HCT116 (cell line): Measurements from ENCODE around the gene PPP1R15A. TPM values are rescaled to one million over a fixed set of nuclear protein-coding genes. Genes with fewer than 3 reads are reported as not detected.
"Not testable (repeated sequence)": the region's sequence is repeated elsewhere in the genome, so short reads cannot be mapped to it uniquely, and the experiment has no call there.

Experiments
- ATAC-seq: fragments of 200-7000 bp; cut with Tn5 transposase; 2 replicates; pipeline ENCODE4 v1.9.1; 2020; ENCODE audit warnings: mild to moderate bottlenecking, moderate library complexity
- BruUV-seq: library from RNA; stranded (reverse); fragments of 400-500 nt; replicated peaks from 2 replicates; lab custom pipeline; 2021; lab: Mats Ljungman, UMichigan
- CTCF ChIA-PET: fragments of 300-600 bp; sonication (Branson Sonifier 250); formaldehyde crosslinking; loops from one replicate; lab custom pipeline; 2021; ENCODE audit warnings: antibody characterized with exemption; lab: Charles Lee
- POLR2A ChIA-PET: fragments of 300-600, 350-600 bp; sonication (Branson Sonifier 250); formaldehyde crosslinking; loops from one replicate; lab custom pipeline; 2021; ENCODE audit warnings: antibody characterized with exemption; lab: Charles Lee
- RAD21 ChIA-PET, 2 experiments: fragments of 300-600 bp; sonication (Branson Sonifier 250); formaldehyde crosslinking; loops; one replicate each; lab custom pipeline; 2023; ENCODE audit warnings: low total read pairs in 2 of 2; ENCODE audit not compliant: uncharacterized antibody in 2 of 2, unreplicated experiment in 2 of 2, low non-redundant PET in 1 of 2; lab: Charles Lee
- DNase-seq: peaks from one replicate; pipeline ENCODE4 v3.0.0-alpha.2; 2010; ENCODE audit warnings: low read depth, low spot score
- H2AFZ ChIP-seq: fragments of 200-600 bp; shearing (Covaris generic), sonication (generic); 2 replicates; pipeline ENCODE4 v1.6.1; 2017; ENCODE audit warnings: low read depth, mixed run types, mixed read lengths, antibody characterized with exemption, low read length; ENCODE audit not compliant: poor library complexity, severe bottlenecking
- H3K27ac ChIP-seq: 2 replicates; pipeline ENCODE4 v1.5.1; 2012; ENCODE audit warnings: low read depth, low read length
- H3K27me3 ChIP-seq: fragments of 200-600 bp; sonication (generic); 2 replicates; pipeline ENCODE4 v1.6.1; 2016; ENCODE audit warnings: mixed run types, low read length, mixed read lengths; ENCODE audit not compliant: insufficient read depth
- H3K36me3 ChIP-seq, 2 experiments: fragments of 200-500 bp in 1 of 2; fragments of 200-600 bp in 1 of 2; sonication (Bioruptor generic) in 1 of 2; sonication (generic) in 1 of 2; 2 replicates each; pipeline versions ENCODE4 v1.5.1 to v1.6.1; 2014 to 2016; ENCODE audit warnings: low read length in 2 of 2, inconsistent platforms in 1 of 2, mixed read lengths in 1 of 2, mixed run types in 1 of 2; ENCODE audit not compliant: insufficient read depth in 2 of 2, control insufficient read depth in 1 of 2
- H3K4me1 ChIP-seq, 2 experiments: fragments of 200-600 bp in 1 of 2; sonication (generic) in 1 of 2; 2 replicates each; pipeline versions ENCODE4 v1.5.1 to v1.6.1; 2012 to 2017; ENCODE audit warnings: low read length in 2 of 2, inconsistent platforms in 1 of 2, mild to moderate bottlenecking in 1 of 2, mixed read lengths in 1 of 2, mixed run types in 1 of 2, moderate library complexity in 1 of 2; ENCODE audit not compliant: insufficient read depth in 2 of 2, control insufficient read depth in 1 of 2
- H3K4me2 ChIP-seq: fragments of 200-600 bp; sonication (generic); 2 replicates; pipeline ENCODE4 v1.6.1; 2017; ENCODE audit warnings: mixed run types, low read length, mixed read lengths
- H3K4me3 ChIP-seq, 2 experiments: fragments of 200-600 bp in 1 of 2; sonication (generic) in 1 of 2; replicated peaks in 1 of 2; 2 replicates each; pipeline ENCODE4 v1.5.1; 2011 to 2016; ENCODE audit warnings: low read length in 2 of 2, control low read depth in 1 of 2, low read depth in 1 of 2, mild to moderate bottlenecking in 1 of 2, mixed read lengths in 1 of 2, mixed run types in 1 of 2
- H3K79me2 ChIP-seq: fragments of 200-600 bp; sonication (generic); 2 replicates; pipeline ENCODE4 v1.6.1; 2017; ENCODE audit warnings: mild to moderate bottlenecking, mixed run types, low read length, moderate library complexity, mixed read lengths; ENCODE audit not compliant: insufficient read depth
- H3K9ac ChIP-seq: fragments of 200-600 bp; sonication (generic); 2 replicates; pipeline ENCODE4 v1.6.1; 2016; ENCODE audit warnings: low read length, mixed read lengths
- H3K9me2 ChIP-seq: fragments of 200-600 bp; sonication (generic), shearing (Covaris generic); 2 replicates; pipeline ENCODE4 v1.6.1; 2017; ENCODE audit warnings: mixed run types, mild to moderate bottlenecking, moderate library complexity; ENCODE audit not compliant: insufficient read depth
- H3K9me3 ChIP-seq, 2 experiments: fragments of 200-500 bp in 1 of 2; fragments of 200-600 bp in 1 of 2; sonication (Bioruptor generic) in 1 of 2; sonication (generic) in 1 of 2; 2 replicates each; pipeline ENCODE4 v1.6.1; 2014 to 2017; ENCODE audit warnings: low read length in 2 of 2, mixed read lengths in 2 of 2, inconsistent platforms in 1 of 2, low read depth in 1 of 2, mild to moderate bottlenecking in 1 of 2, mixed run types in 1 of 2, moderate library complexity in 1 of 2; ENCODE audit not compliant: control insufficient read depth in 1 of 2, insufficient read depth in 1 of 2
- H4K20me1 ChIP-seq: fragments of 200-600 bp; sonication (generic), shearing (Covaris generic); 2 replicates; pipeline ENCODE4 v1.6.1; 2017; ENCODE audit warnings: mixed run types, mild to moderate bottlenecking, moderate library complexity; ENCODE audit not compliant: insufficient read depth
- CBX3 ChIP-seq: IDR thresholded peaks from 2 replicates; pipeline ENCODE4 v1.6.1; 2012; ENCODE audit warnings: low read depth
- CEBPB ChIP-seq: IDR thresholded peaks from 2 replicates; pipeline ENCODE4 v1.6.1; 2012; ENCODE audit warnings: low read depth
- EGR1 ChIP-seq: IDR thresholded peaks from 2 replicates; pipeline ENCODE4 v1.6.1; 2012; ENCODE audit warnings: low read depth
- EZH2 ChIP-seq: fragments of 200-600 bp; sonication (generic); IDR thresholded peaks from 2 replicates; pipeline ENCODE4 v1.6.1; 2017; ENCODE audit warnings: antibody characterized with exemption, mixed run types
- JUND ChIP-seq: IDR thresholded peaks from 2 replicates; pipeline ENCODE4 v1.6.1; 2012
- POLR2AphosphoS5 ChIP-seq: IDR thresholded peaks from 2 replicates; pipeline ENCODE4 v1.6.1; 2011; ENCODE audit warnings: mild to moderate bottlenecking, low read depth, low read length, moderate library complexity
- SIN3A ChIP-seq: IDR thresholded peaks from 2 replicates; pipeline ENCODE4 v1.6.1; 2012; ENCODE audit warnings: low read depth
- SP1 ChIP-seq: IDR thresholded peaks from 2 replicates; pipeline ENCODE4 v1.6.1; 2012; ENCODE audit warnings: low read depth
- SRF ChIP-seq: IDR thresholded peaks from 2 replicates; pipeline ENCODE4 v1.6.1; 2012; ENCODE audit warnings: low read depth
- ZFX ChIP-seq: fragments of 450-650 bp; IDR thresholded peaks from 2 replicates; pipeline ENCODE4 v1.6.1; 2017
- ZNF274 ChIP-seq: fragments of 200-500 bp; sonication (Bioruptor generic); IDR thresholded peaks from 2 replicates; pipeline ENCODE4 v1.6.1; 2014; ENCODE audit warnings: mild to moderate bottlenecking, low read depth, low read length, inconsistent platforms
- intact Hi-C: fragments of 100-400 bp; cut with micrococcal nuclease; formaldehyde crosslinking; loops from 2 replicates; pipeline ENCODE4 v1.10.0; 2022
- total RNA-seq: library from RNA; stranded (reverse); gene quantifications from one replicate; pipeline ENCODE4 v1.2.1, GENCODE V29; 2021; ENCODE audit not compliant: unreplicated experiment
- TF ChIP-seq, protein P1 (sequence below): IDR thresholded peaks from 2 replicates; pipeline ENCODE4 v1.6.1; 2011; ENCODE audit warnings: mild to moderate bottlenecking, low read length, moderate library complexity; ENCODE audit not compliant: insufficient replicate concordance; ENCODE audit errors: extremely low read depth
- TF ChIP-seq, protein P2 (sequence below), 3 experiments: fragments of 200-600 bp in 1 of 3; sonication (generic) in 1 of 3; IDR thresholded peaks in 2 of 3; conservative IDR thresholded peaks in 1 of 3; 2 replicates each; pipeline ENCODE4 v1.5.1; 2012 to 2017; ENCODE audit warnings: low read depth in 2 of 3, low read length in 2 of 3, antibody characterized with exemption in 1 of 3, borderline replicate concordance in 1 of 3, control low read depth in 1 of 3, mild to moderate bottlenecking in 1 of 3, mixed read lengths in 1 of 3, mixed run types in 1 of 3, moderate library complexity in 1 of 3; ENCODE audit not compliant: insufficient read depth in 1 of 3
- TF ChIP-seq, protein P3 (sequence below): IDR thresholded peaks from 2 replicates; pipeline ENCODE4 v1.6.1; 2012; ENCODE audit warnings: low read depth

PPP1R15A gene
- total RNA-seq, 1 experiment from 2014 or later, result 50.3 TPM

- H3K4me2 ChIP-seq, ATAC-seq, H3K4me3 ChIP-seq, H2AFZ ChIP-seq, H3K9ac ChIP-seq, H3K79me2 ChIP-seq, H3K27me3 ChIP-seq, H3K9me2 ChIP-seq, DNase-seq, H3K36me3 ChIP-seq, BruUV-seq, H3K9me3 ChIP-seq, intact Hi-C loops, H4K20me1 ChIP-seq, RAD21 ChIA-PET, H3K4me1 ChIP-seq, H3K27ac ChIP-seq: not testable (repeated sequence)
- POLR2A ChIA-PET, result interaction anchor here (1.0 kb wide), 1 partner anchor 26 kb away, joined by 4 read pairs; the partner anchor contains the start of gene PPP1R15A
- CTCF ChIA-PET, result interaction anchor here (1.2 kb wide), 1 partner anchor 51 kb away, joined by 3 read pairs; no protein-coding TSS in a partner anchor
Measured at GRCh38 chr19:48846659-48847058, 25.6 kb upstream of the PPP1R15A start.

GRCh38 chr19:48852292-48852691 lies 19.9 kb upstream of the PPP1R15A start:
- intact Hi-C loops, result no loop called here
- Histone ChIP-seq H3K27ac (no peak overlapping the region), H3K79me2 (no peaks in the 10 kb centered on the region), H3K4me1 (peaks cover 0 to 3% of the 10 kb centered on the region in 2 experiments; a peak in 1 of 4 replicates), H2AFZ (no peak overlapping the region), H3K9me2 (no peaks in the 10 kb centered on the region), H3K9me3 (no peaks in the 10 kb centered on the region), H3K36me3 (no peaks in the 10 kb centered on the region), H4K20me1 (no peaks in the 10 kb centered on the region), H3K27me3 (no peaks in the 10 kb centered on the region), H3K4me2 (no peak overlapping the region), H3K4me3 (no peak overlapping the region), H3K9ac (no peak overlapping the region)
- no TSS peak for BruUV-seq
- no peak for DNase-seq
- POLR2A ChIA-PET, result interaction anchor here (1.5 kb wide), 1 partner anchor 20 kb away, joined by 5 read pairs; the partner anchor contains the start of gene PPP1R15A
- no peak for ATAC-seq
- RAD21 ChIA-PET, result no interaction called here
- CTCF ChIA-PET, result interaction anchor here (1.0 kb wide), 1 partner anchor 10 kb away, joined by 10 read pairs; no protein-coding TSS in a partner anchor
- no peak for TF ChIP-seq EGR1
- no peak for TF ChIP-seq SP1
- TF ChIP-seq, protein P1, sequence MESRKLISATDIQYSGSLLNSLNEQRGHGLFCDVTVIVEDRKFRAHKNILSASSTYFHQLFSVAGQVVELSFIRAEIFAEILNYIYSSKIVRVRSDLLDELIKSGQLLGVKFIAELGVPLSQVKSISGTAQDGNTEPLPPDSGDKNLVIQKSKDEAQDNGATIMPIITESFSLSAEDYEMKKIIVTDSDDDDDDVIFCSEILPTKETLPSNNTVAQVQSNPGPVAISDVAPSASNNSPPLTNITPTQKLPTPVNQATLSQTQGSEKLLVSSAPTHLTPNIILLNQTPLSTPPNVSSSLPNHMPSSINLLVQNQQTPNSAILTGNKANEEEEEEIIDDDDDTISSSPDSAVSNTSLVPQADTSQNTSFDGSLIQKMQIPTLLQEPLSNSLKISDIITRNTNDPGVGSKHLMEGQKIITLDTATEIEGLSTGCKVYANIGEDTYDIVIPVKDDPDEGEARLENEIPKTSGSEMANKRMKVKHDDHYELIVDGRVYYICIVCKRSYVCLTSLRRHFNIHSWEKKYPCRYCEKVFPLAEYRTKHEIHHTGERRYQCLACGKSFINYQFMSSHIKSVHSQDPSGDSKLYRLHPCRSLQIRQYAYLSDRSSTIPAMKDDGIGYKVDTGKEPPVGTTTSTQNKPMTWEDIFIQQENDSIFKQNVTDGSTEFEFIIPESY, result no peak
- TF ChIP-seq EZH2, result no peak
- no peak for TF ChIP-seq JUND
- no peak for TF ChIP-seq ZFX
- no peak for TF ChIP-seq CEBPB
- no peak for TF ChIP-seq ZNF274
- no peak for TF ChIP-seq SIN3A
- no peak for TF ChIP-seq CBX3
- no peak for TF ChIP-seq POLR2AphosphoS5
- TF ChIP-seq, protein P2, sequence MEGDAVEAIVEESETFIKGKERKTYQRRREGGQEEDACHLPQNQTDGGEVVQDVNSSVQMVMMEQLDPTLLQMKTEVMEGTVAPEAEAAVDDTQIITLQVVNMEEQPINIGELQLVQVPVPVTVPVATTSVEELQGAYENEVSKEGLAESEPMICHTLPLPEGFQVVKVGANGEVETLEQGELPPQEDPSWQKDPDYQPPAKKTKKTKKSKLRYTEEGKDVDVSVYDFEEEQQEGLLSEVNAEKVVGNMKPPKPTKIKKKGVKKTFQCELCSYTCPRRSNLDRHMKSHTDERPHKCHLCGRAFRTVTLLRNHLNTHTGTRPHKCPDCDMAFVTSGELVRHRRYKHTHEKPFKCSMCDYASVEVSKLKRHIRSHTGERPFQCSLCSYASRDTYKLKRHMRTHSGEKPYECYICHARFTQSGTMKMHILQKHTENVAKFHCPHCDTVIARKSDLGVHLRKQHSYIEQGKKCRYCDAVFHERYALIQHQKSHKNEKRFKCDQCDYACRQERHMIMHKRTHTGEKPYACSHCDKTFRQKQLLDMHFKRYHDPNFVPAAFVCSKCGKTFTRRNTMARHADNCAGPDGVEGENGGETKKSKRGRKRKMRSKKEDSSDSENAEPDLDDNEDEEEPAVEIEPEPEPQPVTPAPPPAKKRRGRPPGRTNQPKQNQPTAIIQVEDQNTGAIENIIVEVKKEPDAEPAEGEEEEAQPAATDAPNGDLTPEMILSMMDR (IDR thresholded peaks at IDR 0.05 in 2 of 3, conservative IDR thresholded peaks at IDR 0.05 in 1 of 3; ENCODE audit: borderline replicate concordance in 1 of 3, insufficient read depth in 1 of 3, low read depth in 2 of 3, low read length in 2 of 3), result no peak
- no peak for TF ChIP-seq SRF
- TF ChIP-seq, protein P3, sequence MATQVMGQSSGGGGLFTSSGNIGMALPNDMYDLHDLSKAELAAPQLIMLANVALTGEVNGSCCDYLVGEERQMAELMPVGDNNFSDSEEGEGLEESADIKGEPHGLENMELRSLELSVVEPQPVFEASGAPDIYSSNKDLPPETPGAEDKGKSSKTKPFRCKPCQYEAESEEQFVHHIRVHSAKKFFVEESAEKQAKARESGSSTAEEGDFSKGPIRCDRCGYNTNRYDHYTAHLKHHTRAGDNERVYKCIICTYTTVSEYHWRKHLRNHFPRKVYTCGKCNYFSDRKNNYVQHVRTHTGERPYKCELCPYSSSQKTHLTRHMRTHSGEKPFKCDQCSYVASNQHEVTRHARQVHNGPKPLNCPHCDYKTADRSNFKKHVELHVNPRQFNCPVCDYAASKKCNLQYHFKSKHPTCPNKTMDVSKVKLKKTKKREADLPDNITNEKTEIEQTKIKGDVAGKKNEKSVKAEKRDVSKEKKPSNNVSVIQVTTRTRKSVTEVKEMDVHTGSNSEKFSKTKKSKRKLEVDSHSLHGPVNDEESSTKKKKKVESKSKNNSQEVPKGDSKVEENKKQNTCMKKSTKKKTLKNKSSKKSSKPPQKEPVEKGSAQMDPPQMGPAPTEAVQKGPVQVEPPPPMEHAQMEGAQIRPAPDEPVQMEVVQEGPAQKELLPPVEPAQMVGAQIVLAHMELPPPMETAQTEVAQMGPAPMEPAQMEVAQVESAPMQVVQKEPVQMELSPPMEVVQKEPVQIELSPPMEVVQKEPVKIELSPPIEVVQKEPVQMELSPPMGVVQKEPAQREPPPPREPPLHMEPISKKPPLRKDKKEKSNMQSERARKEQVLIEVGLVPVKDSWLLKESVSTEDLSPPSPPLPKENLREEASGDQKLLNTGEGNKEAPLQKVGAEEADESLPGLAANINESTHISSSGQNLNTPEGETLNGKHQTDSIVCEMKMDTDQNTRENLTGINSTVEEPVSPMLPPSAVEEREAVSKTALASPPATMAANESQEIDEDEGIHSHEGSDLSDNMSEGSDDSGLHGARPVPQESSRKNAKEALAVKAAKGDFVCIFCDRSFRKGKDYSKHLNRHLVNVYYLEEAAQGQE, result no peak
